ENCODE measurements around the gene SAMMSON.
A peak's percentile ranks its signal among the peaks of the same experiment; 100 is the strongest.

Gene SAMMSON

DNA sequence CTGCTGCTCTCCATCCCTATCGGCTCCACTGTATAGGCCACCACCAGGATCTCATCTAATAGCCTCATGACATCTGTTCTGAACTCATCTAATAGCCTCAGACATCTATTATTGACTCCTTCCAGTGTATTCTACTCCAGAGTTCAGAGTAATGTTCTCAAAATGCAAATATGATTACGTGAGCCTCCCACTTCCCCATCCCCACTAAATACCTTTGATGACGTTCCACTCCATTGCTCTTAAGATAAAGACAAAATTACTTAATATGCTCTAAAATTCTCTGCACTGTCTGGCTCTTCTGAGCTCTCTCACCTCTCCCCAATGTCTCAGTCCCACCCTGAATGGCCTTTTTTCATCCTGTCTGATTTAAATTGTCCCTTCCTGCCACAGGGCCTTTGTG lies 94.7 kb downstream of the SAMMSON start:
- no peak for DNase-seq

GRCh38 chr3:70095260-70095659 lies 95.7 kb downstream of the SAMMSON start:
- DNase-seq = no peak

GRCh38 chr3:70096376-70097066 lies 97.0 kb downstream of the SAMMSON start:
- peak in 1 of 5 donors; percentile 5 for DNase-seq

GRCh38 chr3:70097084-70097483 lies 97.6 kb downstream of the SAMMSON start:
- DNase-seq = no peak

GRCh38 chr3:70108072-70108471 lies 108.5 kb downstream of the SAMMSON start:
- DNase-seq = no peak

GRCh38 chr3:70108546-70108945 lies 109.0 kb downstream of the SAMMSON start:
- DNase-seq = no peak

- no peak for DNase-seq
These were observed 110.5 kb downstream of the SAMMSON start for GRCh38 chr3:70110066-70110465.

DNA sequence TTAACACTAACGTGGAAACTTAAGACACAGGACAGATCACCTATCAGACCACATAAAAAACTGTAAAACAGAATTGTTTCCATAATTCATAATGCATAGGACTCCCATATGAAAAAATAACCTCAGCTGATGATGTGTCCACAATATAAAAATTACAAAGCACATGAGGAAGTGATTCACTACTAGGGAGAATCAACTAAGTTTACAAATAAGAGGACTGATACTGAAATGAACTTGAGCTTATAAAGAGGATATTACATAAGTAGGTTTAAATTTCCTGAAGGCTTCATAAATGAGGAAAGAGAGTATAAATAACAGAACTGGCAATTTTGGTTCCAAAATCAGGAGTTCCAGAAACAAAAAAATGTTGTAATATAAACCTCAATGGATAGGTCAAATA lies 111.9 kb downstream of the SAMMSON start:
- DNase-seq = no peak

- no peak for DNase-seq
These were observed 113.2 kb downstream of the SAMMSON start for GRCh38 chr3:70112751-70113150.

DNA sequence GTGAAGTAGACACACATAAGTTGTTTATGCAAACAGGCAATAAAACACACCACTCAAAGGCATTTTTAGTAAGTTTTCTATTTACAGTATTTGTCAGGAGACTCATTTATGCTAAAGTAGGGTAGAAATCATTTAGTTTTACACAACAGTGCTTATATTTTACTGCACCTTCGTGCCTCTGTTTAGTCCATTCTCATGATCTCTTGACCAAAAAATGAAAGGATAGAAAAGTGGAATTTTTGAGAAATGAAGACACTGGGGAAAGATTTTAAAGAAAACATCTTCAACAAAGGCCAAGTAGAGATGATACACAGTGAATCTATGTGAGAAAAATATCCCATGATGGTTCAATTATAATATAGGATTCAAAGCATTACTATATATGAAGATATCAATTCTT lies 114.9 kb downstream of the SAMMSON start:
- no peak for DNase-seq

DNA sequence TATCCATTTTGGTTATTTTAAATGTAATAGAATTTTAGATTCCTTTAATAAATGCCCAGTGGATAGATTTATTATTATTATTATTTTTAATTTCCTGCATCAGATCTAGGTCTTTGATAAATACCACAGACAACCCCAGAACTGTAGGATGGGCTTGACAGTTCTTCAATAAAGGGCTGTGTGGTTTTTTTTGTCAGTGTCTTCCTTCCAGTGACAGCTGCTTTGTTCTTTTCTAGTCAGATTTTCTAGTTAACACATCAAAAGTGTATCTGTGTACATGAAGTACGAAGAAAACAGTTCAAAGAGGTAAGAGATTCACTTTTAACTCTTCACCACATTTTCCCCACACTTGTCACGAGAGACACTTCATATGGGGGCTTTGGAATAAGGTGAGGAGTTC lies 120.3 kb downstream of the SAMMSON start:
- DNase-seq = no peak

All from T-helper 1 cell (primary cell).